ENCODE data around the gene UIMC1. TPM values are rescaled to one million over a fixed set of nuclear protein-coding genes. Genes with fewer than 3 reads are reported as not detected.

The UIMC1 gene
- total and polyA plus RNA-seq, 2 of the 4 experiments (the other 2 are of a cell fraction): 19.5 to 27.6 TPM

DNA sequence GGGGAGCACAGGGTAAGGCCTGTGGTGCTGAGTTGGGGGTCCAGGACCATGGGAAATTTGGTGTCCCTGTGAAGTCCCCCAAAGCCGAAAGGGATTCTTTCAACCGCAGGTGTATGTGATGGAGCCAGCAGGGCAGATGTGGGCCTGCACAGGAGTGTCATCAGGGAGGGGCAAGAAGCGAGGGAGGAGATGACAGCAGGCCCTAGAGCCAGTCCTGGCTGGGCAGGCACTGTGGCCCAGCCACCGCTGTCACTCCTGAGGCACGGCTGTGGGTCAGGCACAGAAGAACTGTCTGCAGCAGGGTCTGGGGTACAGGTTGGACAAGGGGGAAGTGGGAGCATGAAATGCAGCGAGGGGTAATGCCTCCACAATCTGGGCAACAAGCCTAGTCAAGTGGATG lies 112.3 kb downstream of the UIMC1 start:
- WGBS, 2 experiments (ENCODE audit: extremely low coverage in 2 of 2, insufficient read length in 1 of 2): 81% methylated on average over 3 of the region's 6 CpGs; no CpG with 5 or more reads in 1 of the 2 experiments
- no TSS peak for BruUV-seq (replicated peaks)
- Histone ChIP-seq H3K18ac (ENCODE audit: low read depth, low read length) (no peak overlapping the region), H3K36me3 (ENCODE audit: control insufficient read depth, insufficient read depth, low read length) (no peaks in the 10 kb centered on the region), H3K23ac (ENCODE audit: low read depth, low read length) (no peak overlapping the region), H4K20me1 (ENCODE audit: insufficient read depth, low read length) (no peaks in the 10 kb centered on the region; the same call in 1 of the 2 replicates), H2BK20ac (ENCODE audit: low read depth, low read length) (no peak overlapping the region), H3K9me3 (ENCODE audit: control insufficient read depth, insufficient read depth, low read length) (no peaks in the 10 kb centered on the region), H2BK120ac (ENCODE audit: low read depth, low read length) (no peak overlapping the region), H3K27ac (ENCODE audit: insufficient read depth, low read length) (no peak overlapping the region), H4K5ac (ENCODE audit: low read depth, low read length) (no peak overlapping the region), H2AK9ac (replicated peaks; ENCODE audit: low read depth, low read length, poor library complexity) (peak overlapping the region; percentile 24), H4K91ac (ENCODE audit: insufficient read depth, low read depth, low read length) (no peak overlapping the region), H2BK15ac (ENCODE audit: low read depth, low read length) (no peak overlapping the region), H3K9me1 (ENCODE audit: insufficient read depth, low read length) (no peaks in the 10 kb centered on the region), H3K4me3 (ENCODE audit: insufficient read depth, low read depth, low read length) (no peak overlapping the region), H3K56ac (ENCODE audit: extremely low read depth, insufficient read depth, low read length) (no peak overlapping the region), H2AK5ac (ENCODE audit: low read depth, low read length) (no peak overlapping the region), H4K8ac (ENCODE audit: low read depth in 2 of 2, low read length in 2 of 2) (no peak overlapping the region), H3K14ac (replicated peaks; ENCODE audit: low read depth, low read length) (no peak overlapping the region), H3K9ac (ENCODE audit: low read depth, low read length) (no peak overlapping the region), H3K4ac (ENCODE audit: low read depth, low read length) (no peak overlapping the region), H3K4me2 (ENCODE audit: low read depth, low read length) (no peak overlapping the region), H3K4me1 (ENCODE audit: control insufficient read depth, insufficient read depth, low read length) (no peaks in the 10 kb centered on the region), H2BK5ac (ENCODE audit: low read depth, low read length, poor library complexity, severe bottlenecking) (no peak overlapping the region), H3K79me1 (ENCODE audit: low read depth in 1 of 2, low read length in 2 of 2) (no peaks in the 10 kb centered on the region), H2AFZ (replicated peaks; ENCODE audit: low read length, poor library complexity) (peak overlapping the region; percentile 32), H3K27me3 (ENCODE audit: control insufficient read depth, insufficient read depth, low read length) (peaks cover 46% of the 10 kb centered on the region)
- ATAC-seq (ENCODE audit: low read depth) (no peak), DNase-seq (no peak)
- dilution Hi-C loops (cut with HindIII; ENCODE audit: low sequenced_read_pairs, unreplicated experiment): no loop called here
- in situ Hi-C loops (cut with MboI; ENCODE audit: low sequenced_read_pairs): no loop called here
- intact Hi-C loops (cut with micrococcal nuclease): no loop called here
- TF ChIP-seq, protein P1, sequence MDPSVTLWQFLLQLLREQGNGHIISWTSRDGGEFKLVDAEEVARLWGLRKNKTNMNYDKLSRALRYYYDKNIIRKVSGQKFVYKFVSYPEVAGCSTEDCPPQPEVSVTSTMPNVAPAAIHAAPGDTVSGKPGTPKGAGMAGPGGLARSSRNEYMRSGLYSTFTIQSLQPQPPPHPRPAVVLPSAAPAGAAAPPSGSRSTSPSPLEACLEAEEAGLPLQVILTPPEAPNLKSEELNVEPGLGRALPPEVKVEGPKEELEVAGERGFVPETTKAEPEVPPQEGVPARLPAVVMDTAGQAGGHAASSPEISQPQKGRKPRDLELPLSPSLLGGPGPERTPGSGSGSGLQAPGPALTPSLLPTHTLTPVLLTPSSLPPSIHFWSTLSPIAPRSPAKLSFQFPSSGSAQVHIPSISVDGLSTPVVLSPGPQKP (IDR thresholded peaks at IDR 0.05; ENCODE audit: borderline replicate concordance, low read depth, low read length): no peak
- TF ChIP-seq SMC3 (IDR thresholded peaks at IDR 0.05; ENCODE audit: low read depth, low read length) (no peak), POLR2A (IDR thresholded peaks at IDR 0.05; ENCODE audit: low read depth, low read length) (no peak), MAFK (IDR thresholded peaks at IDR 0.05; ENCODE audit: low read depth, low read length) (no peak), NFE2L2 (IDR thresholded peaks at IDR 0.05; ENCODE audit: low read depth, low read length) (no peak), RFX5 (IDR thresholded peaks at IDR 0.05; ENCODE audit: low read depth, low read length) (no peak), MXI1 (IDR thresholded peaks at IDR 0.05; ENCODE audit: borderline replicate concordance, low read depth, low read length) (no peak), CHD1 (IDR thresholded peaks at IDR 0.05; ENCODE audit: low read depth, low read length) (no peak), RAD21 (IDR thresholded peaks at IDR 0.05; ENCODE audit: low read length) (no peak), FOS (IDR thresholded peaks at IDR 0.05; ENCODE audit: low read depth, low read length) (no peak), BHLHE40 (IDR thresholded peaks at IDR 0.05; ENCODE audit: low read depth, low read length) (no peak), MAZ (IDR thresholded peaks at IDR 0.05; ENCODE audit: borderline replicate concordance, low read depth, low read length) (no peak), CEBPB (IDR thresholded peaks at IDR 0.05; ENCODE audit: low read depth, low read length) (no peak), RCOR1 (IDR thresholded peaks at IDR 0.05; ENCODE audit: insufficient replicate concordance, low read length) (no peak)
- TF ChIP-seq, protein P2, sequence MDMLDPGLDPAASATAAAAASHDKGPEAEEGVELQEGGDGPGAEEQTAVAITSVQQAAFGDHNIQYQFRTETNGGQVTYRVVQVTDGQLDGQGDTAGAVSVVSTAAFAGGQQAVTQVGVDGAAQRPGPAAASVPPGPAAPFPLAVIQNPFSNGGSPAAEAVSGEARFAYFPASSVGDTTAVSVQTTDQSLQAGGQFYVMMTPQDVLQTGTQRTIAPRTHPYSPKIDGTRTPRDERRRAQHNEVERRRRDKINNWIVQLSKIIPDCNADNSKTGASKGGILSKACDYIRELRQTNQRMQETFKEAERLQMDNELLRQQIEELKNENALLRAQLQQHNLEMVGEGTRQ (IDR thresholded peaks at IDR 0.05; ENCODE audit: low read depth, low read length): no peak
- TF ChIP-seq, protein P3, sequence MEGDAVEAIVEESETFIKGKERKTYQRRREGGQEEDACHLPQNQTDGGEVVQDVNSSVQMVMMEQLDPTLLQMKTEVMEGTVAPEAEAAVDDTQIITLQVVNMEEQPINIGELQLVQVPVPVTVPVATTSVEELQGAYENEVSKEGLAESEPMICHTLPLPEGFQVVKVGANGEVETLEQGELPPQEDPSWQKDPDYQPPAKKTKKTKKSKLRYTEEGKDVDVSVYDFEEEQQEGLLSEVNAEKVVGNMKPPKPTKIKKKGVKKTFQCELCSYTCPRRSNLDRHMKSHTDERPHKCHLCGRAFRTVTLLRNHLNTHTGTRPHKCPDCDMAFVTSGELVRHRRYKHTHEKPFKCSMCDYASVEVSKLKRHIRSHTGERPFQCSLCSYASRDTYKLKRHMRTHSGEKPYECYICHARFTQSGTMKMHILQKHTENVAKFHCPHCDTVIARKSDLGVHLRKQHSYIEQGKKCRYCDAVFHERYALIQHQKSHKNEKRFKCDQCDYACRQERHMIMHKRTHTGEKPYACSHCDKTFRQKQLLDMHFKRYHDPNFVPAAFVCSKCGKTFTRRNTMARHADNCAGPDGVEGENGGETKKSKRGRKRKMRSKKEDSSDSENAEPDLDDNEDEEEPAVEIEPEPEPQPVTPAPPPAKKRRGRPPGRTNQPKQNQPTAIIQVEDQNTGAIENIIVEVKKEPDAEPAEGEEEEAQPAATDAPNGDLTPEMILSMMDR (conservative IDR thresholded peaks at IDR 0.05; ENCODE audit: low read depth, low read length): no peak
- ChIA-PET CTCF (no interaction called here), POLR2A (ENCODE audit: unreplicated experiment) (no interaction called here)

All from IMR-90 (cell line).